Stimulated activated CD8-positive, alpha-beta memory T cell treated with anti-CD3 and anti-CD28 coated beads, Interleukin-15, amount 100 ng/mL, for 1 hour (primary cell): Measurements from ENCODE around the gene HCN2.
"Not testable (repeated sequence)": the region's sequence is repeated elsewhere in the genome, so short reads cannot be mapped to it uniquely, and the experiment has no call there.

ENCODE experiments used
- DNase-seq: peaks from one replicate; pipeline ENCODE4 v3.0.0-alpha.2; 2020; ENCODE audit warnings: low read depth

HCN2 gene

GRCh38 chr19:571566-571974 is 18.1 kb upstream of the HCN2 start:
- no peak for DNase-seq

DNA sequence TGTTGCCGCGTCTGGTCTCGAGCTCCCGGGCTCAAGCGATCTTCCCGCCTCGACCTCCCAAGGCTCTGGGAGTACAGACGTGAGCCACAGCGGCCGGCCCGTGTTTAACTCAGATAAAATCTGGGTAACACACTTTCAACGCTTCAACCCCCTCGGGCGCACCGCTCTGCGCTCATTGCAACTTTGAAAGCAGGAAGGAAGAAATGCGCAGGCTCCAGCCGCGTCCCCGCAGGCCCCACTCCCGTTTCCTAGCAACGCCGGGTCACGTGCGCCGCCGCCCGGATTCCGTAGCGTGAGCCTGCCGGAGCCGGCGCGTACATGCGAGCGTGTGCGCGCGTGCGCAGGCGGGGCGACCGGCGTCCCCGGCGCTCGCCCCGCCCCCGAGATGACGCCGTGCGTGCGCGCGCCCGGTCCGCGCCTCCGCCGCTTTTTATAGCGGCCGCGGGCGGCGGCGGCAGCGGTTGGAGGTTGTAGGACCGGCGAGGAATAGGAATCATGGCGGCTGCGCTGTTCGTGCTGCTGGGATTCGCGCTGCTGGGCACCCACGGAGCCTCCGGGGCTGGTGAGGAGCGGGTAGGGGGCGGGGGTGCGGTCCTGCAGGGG is 17.4 kb upstream of the HCN2 start, which contains the start of gene BSG:
BSG (plus strand) TSS at position 457 of the 603 bp plus-strand sequence; CDS start at position 496, 39 bp downstream.
- DNase-seq, result peak; percentile 97

GRCh38 chr19:572743-573518 is 16.8 kb upstream of the HCN2 start:
- no peak for DNase-seq

- DNase-seq, result no peak
These were observed 16.2 kb upstream of the HCN2 start for GRCh38 chr19:573519-573825.

DNA sequence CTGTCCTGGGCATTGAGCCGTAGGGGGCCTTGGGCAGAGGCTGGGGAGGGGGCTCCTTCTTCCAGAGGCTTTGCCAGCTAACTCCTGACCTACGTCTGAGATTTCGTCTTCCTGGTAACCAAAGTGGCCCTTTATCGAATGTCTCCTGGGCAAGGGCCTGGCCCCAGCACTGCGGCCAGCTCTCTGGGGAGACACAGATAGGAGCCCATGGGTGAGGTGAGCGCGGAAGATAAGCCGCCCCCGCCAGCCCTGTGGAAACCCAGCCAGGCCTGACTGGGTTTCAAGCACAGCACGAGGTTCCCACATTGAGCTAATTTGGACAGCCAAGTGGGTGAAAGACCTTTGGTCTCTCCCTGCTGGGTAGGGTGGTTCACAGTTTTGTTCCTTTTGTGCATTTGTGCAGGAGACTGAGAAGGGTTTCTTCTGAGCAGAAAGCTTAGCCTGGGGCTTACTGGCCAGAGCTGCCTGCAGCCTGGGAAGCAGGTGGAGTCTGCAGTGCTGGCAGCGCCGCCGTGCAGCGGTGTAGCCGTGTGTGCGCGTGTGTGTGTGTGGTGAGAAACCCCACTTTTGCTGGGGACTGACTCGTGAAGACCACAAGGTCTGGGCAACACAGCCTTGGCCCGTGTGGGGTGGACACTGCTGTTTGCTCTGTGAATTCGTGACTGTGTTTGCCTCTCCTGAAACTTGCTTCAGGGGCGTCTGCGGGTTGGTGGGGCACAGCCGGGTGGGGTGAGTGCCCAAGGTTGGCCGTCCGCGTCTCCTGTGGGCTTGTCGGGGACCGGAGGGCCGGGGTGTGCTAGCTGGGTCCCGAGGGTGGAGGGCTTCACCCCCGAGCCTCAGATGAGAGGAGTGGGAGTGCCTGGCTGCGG is 14.8 kb upstream of the HCN2 start:
- DNase-seq, result no peak

- no peak for DNase-seq
These were observed 13.9 kb upstream of the HCN2 start for GRCh38 chr19:575527-576506.

DNA sequence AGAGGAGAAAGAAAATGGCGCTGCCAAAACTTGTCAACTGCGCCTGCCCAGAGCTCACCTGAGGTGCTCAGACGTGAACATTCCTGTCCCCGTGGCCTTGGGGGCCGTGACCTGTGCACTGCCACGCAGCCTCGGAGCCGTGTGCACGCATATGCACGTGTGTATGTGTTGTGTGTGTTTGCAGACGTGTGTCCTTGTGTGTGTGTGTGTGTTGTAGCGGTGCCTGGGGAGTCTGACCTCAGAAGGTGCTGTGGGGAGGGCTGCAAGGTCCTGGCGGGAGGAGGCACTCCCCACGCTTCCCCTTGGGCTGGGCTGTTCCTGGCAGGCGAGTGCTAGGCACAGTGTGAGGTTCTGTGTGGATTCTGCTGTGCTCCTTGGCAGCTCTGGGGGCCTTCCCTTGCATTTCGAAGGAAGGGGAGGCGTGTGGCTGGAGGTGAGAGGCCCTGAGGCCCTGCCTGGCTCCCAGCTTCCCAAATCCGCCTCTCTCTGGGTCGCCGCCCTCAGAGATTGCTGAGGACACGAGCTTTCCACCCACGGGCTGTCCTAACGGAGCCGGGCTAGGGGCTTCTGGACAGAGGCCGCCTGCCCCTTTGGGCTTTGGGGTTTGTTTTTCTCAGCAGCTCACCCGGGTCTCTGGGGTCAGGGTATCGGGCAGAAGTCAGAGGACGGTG is 12.8 kb upstream of the HCN2 start:
- DNase-seq, result no peak

GRCh38 chr19:577439-578392 is 12.0 kb upstream of the HCN2 start:
- no peak for DNase-seq

- DNase-seq, result no peak
These were observed 10.4 kb upstream of the HCN2 start for GRCh38 chr19:579111-579841.

DNA sequence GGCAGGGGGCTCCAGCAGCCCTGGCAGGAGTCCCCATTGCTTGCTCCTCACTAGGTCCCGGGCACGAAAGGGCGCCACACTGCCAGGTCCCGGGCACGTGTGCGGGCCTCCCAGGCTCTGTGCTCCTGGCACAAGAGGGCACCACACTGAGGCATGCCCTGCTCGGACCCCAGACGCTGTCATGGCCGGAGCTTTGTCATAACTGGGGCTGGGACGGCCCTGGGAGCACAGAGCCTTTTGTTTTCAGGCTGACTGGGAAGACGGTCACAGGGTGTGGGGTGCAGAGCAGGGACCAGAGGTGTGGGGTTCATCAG is 9.9 kb upstream of the HCN2 start:
- no peak for DNase-seq

GRCh38 chr19:580274-580835 is 9.3 kb upstream of the HCN2 start:
- DNase-seq, result no peak

DNA sequence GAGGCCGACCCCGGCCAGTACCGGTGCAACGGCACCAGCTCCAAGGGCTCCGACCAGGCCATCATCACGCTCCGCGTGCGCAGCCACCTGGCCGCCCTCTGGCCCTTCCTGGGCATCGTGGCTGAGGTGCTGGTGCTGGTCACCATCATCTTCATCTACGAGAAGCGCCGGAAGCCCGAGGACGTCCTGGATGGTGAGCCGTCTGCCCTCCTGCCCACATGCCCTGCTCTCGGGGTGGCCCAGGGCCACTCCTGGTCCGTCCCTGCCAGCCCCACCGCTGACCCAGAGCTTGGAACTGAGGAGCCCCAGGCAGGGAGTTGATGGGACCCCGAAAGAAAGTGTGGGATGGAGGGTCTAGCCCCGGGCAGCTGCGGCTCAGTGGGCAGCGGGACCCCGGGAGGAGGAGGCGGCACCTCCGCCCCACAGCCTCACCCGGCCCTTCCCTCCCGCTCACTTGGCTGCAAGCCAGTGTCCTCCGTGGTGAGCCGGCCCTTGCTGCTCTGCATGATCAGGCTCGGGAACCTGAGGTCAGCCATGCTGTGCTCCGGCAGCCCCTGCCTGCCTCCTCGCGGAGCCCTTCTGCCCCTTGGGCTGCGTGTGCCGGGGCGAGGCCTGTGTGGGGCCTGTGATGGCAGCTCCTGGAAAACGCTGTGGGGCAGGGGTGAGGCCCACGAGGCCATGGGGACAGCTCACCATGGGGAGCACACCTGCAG is 8.1 kb upstream of the HCN2 start:
- no peak for DNase-seq

DNA sequence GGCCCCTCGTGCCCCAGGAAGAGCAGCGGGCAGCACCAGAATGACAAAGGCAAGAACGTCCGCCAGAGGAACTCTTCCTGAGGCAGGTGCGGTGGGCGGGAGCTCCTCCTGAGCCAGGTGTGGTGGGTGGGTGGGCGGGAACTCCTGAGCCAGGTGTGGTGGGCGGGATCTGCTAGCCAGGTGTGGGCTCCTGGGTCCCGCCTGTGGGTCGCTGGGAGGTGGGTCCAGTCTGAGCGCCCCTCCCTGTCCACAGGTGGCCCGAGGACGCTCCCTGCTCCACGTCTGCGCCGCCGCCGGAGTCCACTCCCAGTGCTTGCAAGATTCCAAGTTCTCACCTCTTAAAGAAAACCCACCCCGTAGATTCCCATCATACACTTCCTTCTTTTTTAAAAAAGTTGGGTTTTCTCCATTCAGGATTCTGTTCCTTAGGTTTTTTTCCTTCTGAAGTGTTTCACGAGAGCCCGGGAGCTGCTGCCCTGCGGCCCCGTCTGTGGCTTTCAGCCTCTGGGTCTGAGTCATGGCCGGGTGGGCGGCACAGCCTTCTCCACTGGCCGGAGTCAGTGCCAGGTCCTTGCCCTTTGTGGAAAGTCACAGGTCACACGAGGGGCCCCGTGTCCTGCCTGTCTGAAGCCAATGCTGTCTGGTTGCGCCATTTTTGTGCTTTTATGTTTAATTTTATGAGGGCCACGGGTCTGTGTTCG is 7.0 kb upstream of the HCN2 start:
- DNase-seq, result no peak

DNA sequence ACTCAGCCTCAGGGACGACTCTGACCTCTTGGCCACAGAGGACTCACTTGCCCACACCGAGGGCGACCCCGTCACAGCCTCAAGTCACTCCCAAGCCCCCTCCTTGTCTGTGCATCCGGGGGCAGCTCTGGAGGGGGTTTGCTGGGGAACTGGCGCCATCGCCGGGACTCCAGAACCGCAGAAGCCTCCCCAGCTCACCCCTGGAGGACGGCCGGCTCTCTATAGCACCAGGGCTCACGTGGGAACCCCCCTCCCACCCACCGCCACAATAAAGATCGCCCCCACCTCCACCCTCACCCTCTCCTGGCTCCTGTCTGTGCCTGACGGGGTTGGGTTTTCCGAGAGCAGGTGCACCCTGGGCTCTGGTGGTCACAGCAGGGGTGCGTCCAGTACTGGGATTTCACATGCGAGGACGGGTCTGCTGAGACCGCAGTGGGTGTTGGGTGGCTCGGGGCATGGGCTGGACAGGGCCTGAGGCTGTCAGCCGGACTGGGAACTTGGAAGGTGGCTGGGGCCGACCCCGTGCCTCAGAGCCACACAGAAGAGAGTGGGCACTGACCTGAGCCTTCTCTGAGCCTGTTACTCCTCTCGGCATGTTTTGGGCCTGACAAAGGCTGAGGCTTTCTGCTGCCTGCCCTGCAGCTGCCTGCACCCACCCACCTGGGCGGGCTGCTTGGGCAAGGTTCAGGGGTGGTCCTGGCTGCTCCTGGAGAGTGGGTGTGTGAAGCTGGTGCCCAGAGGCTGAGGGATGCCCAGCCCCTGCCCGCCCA is 6.3 kb upstream of the HCN2 start:
- no peak for DNase-seq

DNA sequence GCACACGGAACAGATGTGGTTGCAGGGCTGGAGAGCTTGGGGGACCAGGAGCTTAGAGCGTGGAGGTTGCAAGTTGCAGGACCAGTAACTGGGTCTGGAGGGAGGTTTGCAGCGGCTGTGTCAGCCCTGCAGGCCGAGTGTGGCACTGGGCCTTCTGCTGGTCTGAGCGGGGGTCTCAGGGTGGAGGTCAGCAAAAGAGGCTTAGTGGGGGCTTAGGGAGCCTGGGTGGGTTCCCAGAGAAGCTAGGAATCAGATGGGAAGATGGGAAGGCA is 5.8 kb upstream of the HCN2 start:
- DNase-seq, result no peak

GRCh38 chr19:584240-585001 is 5.3 kb upstream of the HCN2 start:
- peak; percentile 46 for DNase-seq

GRCh38 chr19:585146-585545 is 4.5 kb upstream of the HCN2 start:
- DNase-seq, result not testable (repeated sequence)
